SW480 (cell line): ENCODE data around the gene PTPRO.

Source experiments
- DNase-seq: peaks from one replicate; pipeline ENCODE4 v3.0.0-alpha.2; 2016; ENCODE audit warnings: low spot score

PTPRO gene

GRCh38 chr12:15646581-15646980, 324.3 kb downstream of the PTPRO start:
- DNase-seq: no peak
